ENCODE data around the gene MYH6.
"Not testable (repeated sequence)": the region's sequence is repeated elsewhere in the genome, so short reads cannot be mapped to it uniquely, and the experiment has no call there.

The MYH6 gene

GRCh38 chr14:23413681-23414080 lies 5.6 kb upstream of the MYH6 start:
- no peak for DNase-seq

DNA sequence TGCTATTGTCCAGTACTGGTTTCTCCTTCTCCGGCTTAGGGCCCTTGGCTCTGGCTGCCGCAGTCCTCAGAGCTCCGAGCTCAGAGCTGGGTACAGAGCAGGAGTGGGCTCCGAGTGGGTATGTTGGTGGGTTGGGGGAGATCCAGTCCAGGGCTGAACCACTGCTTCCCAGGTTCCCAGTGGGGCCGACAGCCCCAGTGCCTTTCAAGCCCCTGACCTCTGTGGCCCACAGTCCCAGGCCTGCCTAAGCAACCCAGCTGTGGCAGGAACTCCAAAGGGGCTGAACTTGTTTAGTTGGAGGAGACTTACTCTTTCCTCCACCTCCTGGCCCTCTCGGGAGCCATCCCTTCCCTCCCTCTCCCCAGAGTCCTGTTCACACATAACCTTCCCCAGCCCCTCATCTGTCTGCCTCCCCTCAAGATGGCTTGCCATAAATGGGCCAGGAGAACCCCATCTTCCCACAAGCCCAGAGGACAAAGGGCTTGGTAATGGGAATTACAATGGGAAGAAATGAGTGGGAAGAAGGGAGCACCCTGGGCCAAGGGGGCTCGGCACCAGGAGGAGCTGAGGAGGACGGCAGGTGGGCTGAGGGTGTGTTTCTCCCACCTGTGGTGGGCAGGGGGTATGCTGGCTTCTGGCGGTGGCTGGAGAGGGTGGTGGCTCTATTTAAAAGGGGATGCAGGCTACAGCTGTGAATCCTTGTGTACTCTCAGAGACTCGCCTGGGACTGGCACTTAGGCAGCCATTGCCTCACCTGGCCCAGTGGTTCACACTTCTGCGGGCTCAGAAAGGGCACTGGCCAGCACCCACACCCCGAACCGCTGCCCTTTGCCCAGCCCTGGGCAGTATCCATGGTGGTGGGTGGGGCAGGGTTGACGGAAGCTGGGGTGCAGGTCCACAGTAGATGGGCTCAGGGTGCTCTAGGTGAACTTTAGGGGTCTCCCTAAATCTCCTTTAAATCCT lies 3.8 kb upstream of the MYH6 start:
- DNase-seq, result no peak

DNA sequence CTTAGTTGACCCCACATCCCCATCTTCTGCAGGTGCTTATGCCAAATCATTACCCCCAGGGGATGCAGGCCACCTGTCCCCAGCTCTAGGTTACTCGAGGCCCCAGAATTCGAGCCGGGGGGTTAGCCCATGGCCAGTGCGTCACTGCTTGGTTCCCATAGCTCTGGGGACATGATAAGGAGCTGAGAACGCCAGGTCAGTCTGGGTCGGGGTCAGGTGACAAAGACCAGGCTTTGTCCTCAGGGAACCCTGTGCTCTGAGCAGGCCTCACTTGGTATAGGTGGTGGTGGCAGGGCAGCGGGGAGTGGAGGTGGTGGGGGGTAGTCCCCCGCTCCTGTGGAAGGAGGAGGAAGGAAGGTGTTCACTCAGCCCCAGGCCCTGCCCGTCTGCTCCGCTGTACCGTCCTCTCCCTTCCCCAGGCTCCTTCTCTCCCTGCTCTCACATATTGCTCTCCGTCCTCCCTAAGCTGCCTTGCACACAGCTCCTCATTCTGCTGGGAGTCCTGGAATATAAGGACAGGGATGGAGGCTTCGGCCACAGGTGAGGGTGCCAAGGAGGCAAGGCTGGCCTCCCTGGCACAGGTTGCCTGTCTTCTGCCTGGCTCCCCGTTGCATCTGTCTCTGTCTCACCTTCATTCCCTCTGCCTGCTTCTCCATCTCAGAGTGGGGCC lies 2.0 kb upstream of the MYH6 start:
- no peak for DNase-seq

- DNase-seq, result no peak
These were observed 1.4 kb upstream of the MYH6 start for GRCh38 chr14:23409475-23409874.

GRCh38 chr14:23408307-23408630 lies 196 bp upstream of the MYH6 start:
- no peak for DNase-seq

GRCh38 chr14:23406725-23407355 lies 1.2 kb downstream of the MYH6 start:
- DNase-seq, result no peak

GRCh38 chr14:23406244-23406643 lies 1.8 kb downstream of the MYH6 start:
- peak; percentile 58 for DNase-seq

- DNase-seq, result no peak
These were observed 2.5 kb downstream of the MYH6 start for GRCh38 chr14:23405516-23406025.

DNA sequence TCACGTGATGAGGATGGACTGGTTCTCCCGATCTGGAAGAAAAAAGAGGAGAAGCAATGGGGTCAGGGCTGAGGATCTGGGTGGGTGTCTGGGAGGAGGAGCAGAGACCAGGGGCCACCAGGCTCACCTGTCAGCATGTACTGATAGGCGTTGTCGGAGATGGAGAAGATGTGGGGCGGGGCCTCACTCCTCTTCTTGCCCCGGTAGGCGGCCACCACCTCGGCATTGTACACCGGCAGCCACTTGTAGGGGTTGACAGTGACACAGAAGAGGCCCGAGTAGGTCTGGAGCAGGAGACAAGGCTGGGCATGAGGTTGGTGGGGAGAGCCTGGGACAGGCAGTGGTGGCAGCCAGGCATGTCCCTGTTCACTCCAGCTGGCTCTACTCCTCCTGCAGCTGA lies 3.0 kb downstream of the MYH6 start:
- no peak for DNase-seq

DNA sequence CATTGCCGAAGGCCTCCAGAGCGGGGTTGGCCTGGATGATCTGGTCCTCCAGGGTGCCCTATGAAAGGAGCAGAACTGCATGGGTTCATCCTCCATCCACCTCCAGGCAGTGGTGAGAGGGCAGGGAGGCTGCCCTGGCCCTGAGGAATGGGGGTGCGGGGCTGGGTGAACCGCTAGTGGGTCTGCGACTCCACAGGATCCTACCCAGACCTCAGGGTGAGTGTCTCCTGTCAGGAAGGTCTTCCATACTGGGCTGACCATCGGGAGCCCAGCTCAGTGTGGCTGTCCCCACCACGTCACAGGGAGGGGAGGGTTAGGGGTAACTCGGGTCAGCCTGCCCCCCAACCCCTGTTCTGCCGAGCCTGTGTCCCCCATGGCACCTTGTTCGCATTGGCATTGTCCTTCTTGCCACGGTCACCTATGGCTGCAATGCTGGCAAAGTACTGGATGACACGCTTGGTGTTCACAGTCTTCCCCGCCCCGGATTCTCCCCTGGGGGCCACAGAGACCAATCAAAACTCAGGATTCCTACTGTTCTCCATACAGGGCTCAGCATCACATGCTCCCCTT lies 3.7 kb downstream of the MYH6 start:
- DNase-seq, result no peak

GRCh38 chr14:23403908-23404307 lies 4.2 kb downstream of the MYH6 start:
- DNase-seq, result no peak

- no peak for DNase-seq
These were observed 5.0 kb downstream of the MYH6 start for GRCh38 chr14:23403139-23403438.

DNA sequence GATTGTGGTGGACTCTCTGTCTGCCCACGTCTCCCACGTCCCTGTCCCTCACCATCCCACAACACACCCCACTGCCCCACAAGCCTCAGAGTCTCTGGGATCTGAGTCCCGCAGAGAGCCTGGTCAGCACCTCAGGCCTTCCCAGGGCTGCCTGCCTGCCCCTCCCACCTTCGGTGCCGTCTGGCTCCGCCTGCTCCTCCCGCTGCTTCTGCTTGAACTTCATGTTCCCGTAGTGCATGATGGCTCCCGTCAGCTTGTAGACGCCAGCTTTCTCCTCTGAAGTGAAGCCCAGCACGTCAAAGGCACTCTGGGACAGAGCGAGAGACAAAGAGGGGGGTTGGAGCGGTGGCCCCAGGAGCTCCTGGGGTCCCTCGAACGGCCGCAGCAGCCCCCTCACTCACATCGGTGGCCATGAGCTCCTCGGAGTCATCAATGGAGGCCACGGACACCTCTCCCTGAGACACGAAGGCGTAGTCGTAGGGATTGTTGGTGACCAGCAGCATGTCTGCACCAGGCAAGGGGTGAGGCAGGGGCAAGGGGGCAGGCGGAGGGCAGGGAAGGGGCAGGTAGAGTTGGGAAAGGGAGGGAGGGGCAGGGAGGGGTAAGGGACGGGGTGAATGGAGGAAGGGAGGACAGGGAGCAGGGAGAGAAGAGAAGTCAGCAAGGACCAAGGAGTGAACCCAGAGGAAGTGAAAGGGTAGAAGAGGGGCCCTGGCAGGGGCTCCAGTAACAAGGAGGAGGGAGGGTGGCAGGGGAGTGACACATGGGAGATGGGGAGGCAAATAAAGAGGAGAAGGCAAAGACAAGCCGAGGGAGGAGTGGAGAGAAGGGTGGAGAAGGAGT lies 5.6 kb downstream of the MYH6 start:
- no peak for DNase-seq

DNA sequence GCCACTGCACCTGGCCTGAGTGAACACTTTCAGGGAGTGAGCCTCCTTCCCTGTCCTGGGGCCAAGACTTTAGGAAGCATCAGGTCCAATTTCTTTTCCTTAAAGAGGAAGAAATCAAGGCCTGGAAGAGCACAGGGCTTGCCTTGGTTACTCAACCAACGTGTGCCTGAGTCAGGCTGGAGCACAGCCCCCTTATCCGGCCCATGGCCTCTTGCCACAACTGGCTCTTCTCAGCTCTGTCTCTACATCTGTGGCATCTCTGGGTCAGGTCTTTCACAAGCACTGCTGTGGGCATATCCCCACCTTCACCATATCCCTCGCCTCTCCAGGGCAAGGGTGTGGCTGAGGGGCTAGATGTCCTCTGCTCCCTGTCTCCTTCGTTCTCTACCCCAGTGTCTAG lies 6.8 kb downstream of the MYH6 start:
- no peak for DNase-seq

DNA sequence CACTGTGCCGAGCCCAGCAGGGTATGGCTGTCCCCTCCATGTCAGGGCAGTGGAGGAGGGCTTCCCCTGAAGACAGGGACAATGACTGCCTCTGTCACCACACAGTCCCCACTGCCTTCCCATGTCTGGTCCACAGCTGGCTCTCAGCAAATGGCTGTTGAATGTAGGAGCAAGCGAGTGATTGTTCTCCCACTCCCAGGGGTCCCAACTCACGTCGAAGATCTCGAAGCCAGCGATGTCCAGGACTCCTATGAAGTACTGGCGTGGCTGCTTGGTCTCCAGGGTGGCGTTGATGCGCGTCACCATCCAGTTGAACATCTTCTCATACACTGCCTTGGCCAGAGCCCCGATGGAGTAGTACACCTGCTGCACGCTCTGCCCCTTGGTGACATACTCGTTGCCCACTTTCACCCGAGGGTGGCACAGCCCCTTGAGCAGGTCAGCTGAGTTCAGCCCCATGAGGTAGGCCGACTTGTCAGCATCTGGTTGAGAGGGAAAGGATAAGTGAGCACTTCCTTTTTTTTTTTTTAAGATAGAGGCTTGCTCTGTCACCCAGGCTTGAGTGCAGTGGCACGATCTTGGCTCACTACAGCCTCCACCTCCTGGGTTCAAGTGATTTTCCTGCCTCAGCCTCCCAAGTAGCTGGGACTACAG lies 7.5 kb downstream of the MYH6 start:
- not testable (repeated sequence) for DNase-seq

- DNase-seq, result no peak
These were observed 8.5 kb downstream of the MYH6 start for GRCh38 chr14:23399591-23399990.

DNA sequence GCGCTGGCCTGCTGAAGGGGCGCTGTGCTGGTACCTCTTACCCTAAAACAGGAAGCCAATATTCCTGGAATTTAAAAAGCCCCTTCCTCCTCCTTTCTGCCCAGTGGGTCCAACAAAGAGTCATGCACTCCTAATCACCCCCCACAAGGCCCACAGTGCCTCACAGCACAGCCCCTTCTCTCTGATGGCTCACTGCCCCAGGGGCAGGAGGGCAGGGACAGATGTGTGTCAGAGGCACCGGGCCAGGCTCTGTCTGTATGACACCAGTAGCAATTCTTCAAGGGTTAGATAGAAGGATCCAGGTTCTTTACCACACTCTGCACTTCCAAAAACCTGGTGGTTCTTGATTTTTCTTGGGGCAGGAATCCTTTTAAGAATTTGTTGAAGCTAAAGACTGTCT lies 8.9 kb downstream of the MYH6 start:
- no peak for DNase-seq

- DNase-seq, result no peak
These were observed 9.7 kb downstream of the MYH6 start for GRCh38 chr14:23398348-23398747.

DNA sequence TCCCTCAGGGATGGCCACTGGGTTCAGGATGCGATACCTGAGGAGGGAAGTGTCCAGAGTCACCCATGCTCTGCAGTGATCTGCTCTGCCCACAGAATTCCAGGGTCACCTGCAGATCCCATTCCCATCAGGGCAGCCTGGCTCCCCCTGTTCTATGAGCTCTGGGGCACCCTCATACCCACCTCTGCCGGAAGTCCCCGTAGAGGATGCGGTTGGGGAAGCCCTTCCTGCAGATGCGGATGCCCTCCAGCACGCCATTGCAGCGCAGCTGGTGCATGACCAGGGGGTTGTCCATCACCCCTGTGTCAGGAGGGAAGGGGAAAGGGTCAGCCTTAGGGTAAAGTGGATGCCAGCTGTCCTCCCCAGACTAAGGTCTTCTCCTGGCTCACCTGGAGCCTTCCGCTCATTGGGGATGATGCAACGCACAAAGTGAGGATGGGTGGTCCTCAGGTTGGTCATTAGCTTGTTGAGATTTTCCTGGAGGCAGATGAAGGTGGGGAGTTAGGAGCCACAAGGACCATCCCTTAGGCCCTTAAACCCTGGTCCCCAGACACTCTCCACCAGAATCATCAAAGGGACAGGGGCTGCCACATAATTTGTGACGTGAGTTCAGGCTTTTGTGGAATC lies 11.2 kb downstream of the MYH6 start:
- DNase-seq, result no peak

- no peak for DNase-seq
These were observed 11.9 kb downstream of the MYH6 start for GRCh38 chr14:23396126-23396525.

DNA sequence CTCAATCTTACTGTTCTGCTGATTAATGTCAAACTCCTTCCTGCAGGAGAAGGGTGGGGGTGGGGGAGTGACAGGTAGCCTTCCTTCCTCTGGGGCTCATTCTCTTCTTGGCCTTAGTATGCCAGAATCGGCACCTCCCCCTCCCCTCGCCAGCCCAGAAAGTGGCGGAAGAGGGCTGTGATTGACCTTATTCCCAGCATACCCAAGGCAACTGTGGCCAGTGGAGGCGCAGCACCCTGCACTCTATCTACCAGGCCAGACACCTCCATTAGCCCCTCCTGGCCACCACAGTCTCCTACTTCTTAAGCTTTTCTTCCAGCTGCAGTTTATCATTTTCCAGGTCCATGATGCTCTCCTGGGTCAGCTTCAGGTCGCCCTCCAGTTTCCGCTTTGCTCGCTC lies 15.5 kb downstream of the MYH6 start:
- DNase-seq, result no peak

DNA sequence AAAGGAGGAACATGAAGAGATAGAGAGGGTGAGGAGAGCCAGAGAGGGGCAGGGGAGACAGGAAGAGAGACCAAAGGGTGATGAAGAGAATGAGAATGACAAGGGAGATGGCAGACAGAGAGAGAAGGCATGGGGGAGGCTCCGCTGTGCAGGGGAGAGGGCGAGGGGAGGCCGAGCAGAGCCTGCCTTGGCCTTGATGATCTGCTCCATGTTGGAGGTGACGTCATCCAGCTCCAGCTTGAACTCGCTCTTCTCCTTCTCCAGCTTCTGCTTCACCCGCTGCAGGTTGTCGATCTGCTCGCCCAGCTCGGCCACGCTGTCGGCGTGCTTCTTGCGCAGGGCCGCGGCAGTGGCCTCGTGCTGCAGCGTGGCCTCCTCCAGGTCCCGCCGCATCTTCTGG lies 18.2 kb downstream of the MYH6 start:
- not testable (repeated sequence) for DNase-seq
